ENCODE measurements around the gene KRT31.
"Not testable (repeated sequence)": the region's sequence is repeated elsewhere in the genome, so short reads cannot be mapped to it uniquely, and the experiment has no call there.

KRT31 gene

DNA sequence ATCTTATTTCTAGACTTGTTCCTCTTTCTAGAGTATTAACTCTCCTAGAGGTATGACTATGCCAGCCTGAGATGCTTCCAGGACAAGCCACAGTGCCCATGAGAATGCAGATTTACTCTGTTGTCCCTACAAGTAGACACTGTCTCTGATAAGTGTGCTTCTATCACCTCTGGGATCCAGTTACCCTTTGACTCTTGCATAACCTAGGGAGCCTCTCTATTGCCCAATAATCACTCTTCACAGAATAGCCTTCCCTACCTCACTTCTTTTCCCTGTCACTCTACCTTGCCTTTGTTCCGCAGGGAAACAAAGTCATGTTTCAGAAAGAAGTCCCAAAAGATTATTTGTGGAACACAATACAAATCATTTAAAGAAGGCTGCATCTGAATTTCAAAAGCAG lies 13.7 kb downstream of the KRT31 start:
- no peak for DNase-seq

GRCh38 chr17:41382394-41382793 lies 15.0 kb downstream of the KRT31 start:
- no peak for DNase-seq

GRCh38 chr17:41381943-41382342 lies 15.5 kb downstream of the KRT31 start, which contains the start of gene KRT34:
KRT34 (minus strand) TSS chr17:41382306; CDS start chr17:41382246, 60 bp downstream.
- DNase-seq = not testable (repeated sequence)

- not testable (repeated sequence) for DNase-seq
Measured at GRCh38 chr17:41380091-41380490, 17.3 kb downstream of the KRT31 start.

DNA sequence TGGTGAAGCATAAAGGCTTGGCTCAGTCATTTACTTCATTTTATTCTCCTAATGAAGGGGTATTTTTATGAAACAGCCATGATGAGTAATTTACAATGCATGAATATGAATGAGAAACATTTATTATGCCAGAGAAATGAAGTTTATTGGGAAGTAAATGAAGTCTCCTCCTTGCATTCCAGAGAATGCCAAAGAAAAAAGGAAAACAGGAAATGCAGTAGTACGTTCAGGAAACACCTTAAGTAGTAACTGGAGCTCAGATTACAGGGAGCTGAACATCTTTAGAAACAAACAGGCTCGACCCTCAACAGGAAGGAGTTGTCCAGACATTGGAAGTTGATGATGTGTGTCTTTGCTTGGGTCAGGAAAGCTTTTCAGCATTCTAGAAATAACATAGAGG lies 19.9 kb downstream of the KRT31 start:
- DNase-seq = no peak

DNA sequence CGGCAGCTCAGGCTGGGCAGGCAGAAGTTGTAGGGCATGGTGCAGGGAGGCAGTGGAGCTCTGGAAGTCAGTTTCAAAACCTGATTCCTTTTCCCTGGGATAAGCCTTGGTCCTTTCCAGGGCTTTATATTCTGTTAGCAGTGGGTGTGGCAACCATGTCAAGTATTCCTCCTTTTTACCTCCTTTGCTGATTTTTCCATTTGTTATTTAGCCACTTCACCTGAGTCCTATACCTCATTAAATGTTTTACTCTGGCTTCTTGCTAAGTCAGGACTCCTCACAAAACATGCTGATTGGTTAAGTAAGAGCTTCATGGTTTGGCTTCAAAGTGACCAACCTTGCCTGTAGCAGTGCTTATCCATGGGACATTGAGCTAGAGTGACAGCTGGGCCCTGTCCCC lies 27.7 kb downstream of the KRT31 start, which contains the start of gene KRT33B:
Gene KRT33B, minus strand, starts transcription at position 101 of the 400 bp plus-strand sequence. Its CDS starts 63 bp downstream, at position 38.
- no peak for DNase-seq

GRCh38 chr17:41369023-41369422 lies 28.4 kb downstream of the KRT31 start:
- DNase-seq = no peak

DNA sequence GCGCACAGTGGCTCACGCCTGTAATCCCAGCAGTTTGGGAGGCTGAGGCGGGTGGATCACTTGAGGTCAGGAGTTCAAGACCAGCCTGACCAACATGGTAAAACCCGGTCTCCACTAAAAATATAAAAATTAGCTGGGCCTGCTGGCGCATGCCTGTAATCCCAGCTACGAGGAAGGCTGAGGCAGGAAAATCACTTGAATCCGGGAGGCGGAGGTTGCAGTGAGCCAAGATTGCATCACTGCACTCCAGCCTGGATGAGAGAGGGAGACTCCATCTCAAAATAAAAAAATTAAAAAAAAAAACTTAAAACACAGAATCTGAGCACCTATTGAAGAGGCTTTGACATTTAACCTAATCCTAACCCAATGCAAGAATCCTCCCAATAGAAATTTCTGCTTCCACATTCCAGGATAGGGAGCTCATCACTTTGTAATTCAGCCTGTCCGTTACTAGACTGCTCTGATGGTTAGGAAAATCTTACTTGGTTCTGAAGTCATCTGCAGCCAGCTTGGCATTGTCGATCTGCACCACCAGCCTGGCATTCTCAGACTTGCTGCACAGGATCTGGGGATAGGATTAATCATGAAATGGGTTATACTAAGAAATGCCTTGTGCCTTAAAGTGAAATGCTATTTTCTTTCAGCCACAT lies 29.9 kb downstream of the KRT31 start:
- DNase-seq = no peak

GRCh38 chr17:41366070-41366469 lies 31.3 kb downstream of the KRT31 start:
- DNase-seq = no peak

GRCh38 chr17:41363881-41364280 lies 33.5 kb downstream of the KRT31 start:
- no peak for DNase-seq

GRCh38 chr17:41360296-41360995 lies 37.0 kb downstream of the KRT31 start:
- DNase-seq = no peak

DNA sequence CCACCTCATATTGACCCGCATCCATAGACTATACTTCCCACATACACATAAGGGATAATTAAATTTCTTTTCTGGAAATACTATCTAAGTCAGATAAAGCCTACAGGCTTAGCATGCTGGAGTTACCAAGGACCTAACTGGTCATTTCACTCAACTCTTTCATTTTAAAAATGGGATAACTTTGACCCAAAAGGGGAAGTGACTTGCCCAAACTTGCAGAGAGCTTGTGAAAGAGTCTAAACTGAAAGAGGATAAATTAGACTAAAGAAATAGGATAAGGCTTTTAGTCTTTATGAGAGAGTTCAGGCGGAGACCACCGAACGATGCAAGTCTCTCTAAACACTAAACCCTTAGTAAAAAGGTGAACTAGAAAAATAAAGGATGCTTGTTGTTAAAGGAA lies 42.9 kb downstream of the KRT31 start:
- DNase-seq = no peak

GRCh38 chr17:41352597-41353366 lies 44.6 kb downstream of the KRT31 start:
- no peak for DNase-seq

DNA sequence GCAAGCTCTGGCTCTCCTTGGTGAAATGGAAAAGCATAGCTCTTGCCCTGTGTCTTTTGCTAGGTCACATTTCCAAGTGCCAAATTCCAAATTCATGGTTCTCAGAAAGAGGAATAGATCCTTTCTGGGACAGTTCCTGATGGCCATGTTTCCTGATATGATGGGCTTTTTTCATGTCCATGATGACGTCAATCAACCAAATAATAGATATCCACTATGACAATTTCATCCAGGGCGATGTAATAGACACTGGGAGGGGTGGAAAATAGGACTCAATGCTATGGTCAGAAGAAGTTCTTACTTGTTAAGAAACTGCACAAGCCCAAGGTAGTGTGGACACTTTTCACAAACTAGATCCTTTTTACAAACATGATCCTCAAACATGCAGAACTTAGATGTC lies 46.2 kb downstream of the KRT31 start:
- no peak for DNase-seq

- not testable (repeated sequence) for DNase-seq
Measured at GRCh38 chr17:41350381-41350878, 47.0 kb downstream of the KRT31 start, which contains the start of gene KRT33A. KRT33A (minus strand) TSS chr17:41350828; CDS start chr17:41350767, 61 bp downstream.

DNA sequence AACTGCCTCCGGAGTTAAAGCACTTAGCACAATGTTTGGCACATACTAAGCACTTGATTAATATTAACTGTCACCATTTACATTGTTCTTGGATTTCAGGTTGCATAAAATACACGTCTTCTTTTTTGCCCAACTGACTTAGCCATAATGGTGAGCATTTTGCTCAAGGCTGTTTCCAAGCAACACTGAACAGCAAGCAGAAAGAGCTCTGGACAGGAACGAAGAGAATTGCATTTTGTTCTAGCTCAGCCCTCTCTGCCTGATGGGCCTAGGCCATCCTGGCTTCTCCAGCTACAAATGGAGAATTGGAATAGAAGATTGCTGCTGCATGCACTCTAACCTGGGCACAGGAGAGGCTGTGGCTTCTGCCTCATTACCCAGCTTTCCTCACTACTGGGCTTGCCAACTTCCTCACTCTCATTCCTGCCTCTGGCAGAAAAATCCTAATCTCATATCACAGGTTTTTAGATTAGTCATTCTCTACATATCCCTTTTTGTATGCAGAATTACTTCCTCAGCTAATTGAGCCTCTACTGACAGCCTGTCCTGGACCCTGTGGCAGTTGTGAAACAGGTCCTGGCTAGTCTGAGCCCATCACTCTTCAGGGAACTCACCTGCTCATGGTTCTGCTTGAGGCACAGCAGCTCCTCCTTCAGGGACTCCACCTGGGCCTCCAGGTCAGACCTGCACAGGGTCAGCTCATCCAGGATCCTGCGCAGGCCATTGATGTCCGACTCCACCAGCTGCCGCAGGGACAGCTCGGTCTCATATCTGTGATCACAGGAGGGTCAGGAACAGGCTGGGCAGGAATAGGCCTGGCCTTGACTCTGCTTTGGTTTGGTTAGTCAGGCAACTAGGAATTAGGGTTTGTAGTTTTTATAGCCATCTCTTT lies 49.3 kb downstream of the KRT31 start:
- no peak for DNase-seq

GRCh38 chr17:41346421-41346820 lies 51.0 kb downstream of the KRT31 start:
- DNase-seq = not testable (repeated sequence)

GRCh38 chr17:41345992-41346391 lies 51.4 kb downstream of the KRT31 start:
- no peak for DNase-seq
